ENCODE results near the gene ATG9B.
"Not testable (repeated sequence)": the region's sequence is repeated elsewhere in the genome, so short reads cannot be mapped to it uniquely, and the experiment has no call there.

The ATG9B gene

DNA sequence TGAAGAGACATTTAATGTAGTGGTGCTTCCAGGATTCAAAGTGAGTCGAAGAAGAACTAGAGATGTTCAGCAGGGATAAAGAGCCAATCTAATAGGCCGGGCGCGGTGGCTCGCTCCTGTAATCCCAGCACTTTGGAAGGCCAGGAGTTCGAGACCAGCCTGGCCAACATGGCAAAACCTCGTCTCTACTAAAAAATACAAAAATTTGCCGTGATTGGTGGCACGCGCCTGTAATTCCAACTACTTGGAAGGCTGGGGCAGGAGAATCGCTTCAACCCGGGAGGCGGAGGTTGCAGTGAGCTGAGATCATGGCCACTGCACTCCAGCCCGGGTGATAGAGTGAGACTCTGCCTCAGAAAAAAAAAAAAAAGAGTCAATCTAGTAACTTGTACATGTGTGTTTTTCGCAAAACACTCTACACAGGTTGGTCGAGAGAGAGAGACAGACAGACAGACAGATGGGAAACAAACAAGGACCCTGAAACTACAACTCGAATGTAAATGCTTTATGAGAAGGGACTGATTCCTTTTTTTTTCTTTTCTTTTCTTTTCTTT, 4.7 kb upstream of the ATG9B start:
- no peak for DNase-seq (ENCODE audit: insufficient read length, low spot score)
- TF ChIP-seq PAX5 (IDR thresholded peaks at IDR 0.05; ENCODE audit: insufficient read depth, low read length, severe bottlenecking) (no peak), POLR2A (IDR thresholded peaks at IDR 0.05; ENCODE audit: low read depth, low read length) (no peak), POU2F2 (IDR thresholded peaks at IDR 0.05; ENCODE audit: low read depth, low read length) (no peak), SPI1 (IDR thresholded peaks at IDR 0.05; ENCODE audit: low read depth, low read length) (no peak), TAF1 (IDR thresholded peaks at IDR 0.05; ENCODE audit: low read depth, low read length) (no peak), POLR2AphosphoS5 (IDR thresholded peaks at IDR 0.05; ENCODE audit: low read depth, low read length) (no peak)
- FAIRE-seq, result no peak

DNA sequence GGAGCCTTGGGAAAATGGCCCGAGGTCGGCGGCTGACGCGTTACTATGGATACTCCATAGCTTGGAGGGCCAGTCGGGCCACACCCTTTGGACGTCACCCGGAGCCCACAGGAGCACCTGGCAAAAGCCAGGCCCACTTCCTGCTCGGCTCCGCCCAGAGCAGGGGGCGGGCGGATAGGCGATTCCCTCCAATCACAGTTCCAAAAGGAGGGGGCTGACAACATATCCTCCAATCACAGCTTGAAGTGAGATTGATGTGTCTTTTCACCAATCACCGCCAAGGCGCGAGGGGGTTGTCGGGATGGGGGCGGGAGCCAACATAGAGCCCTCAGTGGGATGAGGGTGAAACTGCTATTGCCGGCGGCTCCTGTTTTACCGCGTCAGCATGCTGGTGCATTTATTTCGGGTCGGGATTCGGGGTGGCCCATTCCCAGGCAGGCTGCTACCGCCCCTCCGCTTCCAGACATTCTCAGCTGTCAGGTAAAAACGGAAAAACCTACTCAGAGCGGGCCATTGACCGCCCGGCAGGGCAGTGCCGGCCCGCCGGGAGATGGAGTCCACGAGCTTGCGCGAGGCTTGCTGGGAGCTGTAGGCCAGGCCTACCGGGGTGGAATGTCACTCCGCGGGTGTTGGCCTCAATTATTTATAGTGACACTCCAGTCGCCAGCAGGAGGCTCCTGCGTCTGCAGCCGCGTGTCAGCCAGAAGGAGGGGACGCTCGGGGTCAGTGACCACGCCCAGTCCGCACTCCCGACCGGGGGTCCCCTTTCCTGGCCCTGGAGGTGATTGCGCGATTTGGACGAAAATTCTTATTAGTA, 4.0 kb upstream of the ATG9B start, which contains the start of gene ABCB8:
TSS of gene ABCB8 (plus strand) at position 320 of the 817 bp plus-strand sequence. CDS start at position 386, 66 bp downstream.
- TF ChIP-seq TAF1 (IDR thresholded peaks at IDR 0.05; ENCODE audit: low read depth, low read length), result no peak
- peak; percentile 48; the same call in 1 of the 2 replicates for TF ChIP-seq POLR2A (IDR thresholded peaks at IDR 0.05; ENCODE audit: low read depth, low read length)
- no peak for TF ChIP-seq POU2F2 (IDR thresholded peaks at IDR 0.05; ENCODE audit: low read depth, low read length)
- TF ChIP-seq PAX5 (IDR thresholded peaks at IDR 0.05; ENCODE audit: insufficient read depth, low read length, severe bottlenecking), result no peak
- no peak for TF ChIP-seq POLR2AphosphoS5 (IDR thresholded peaks at IDR 0.05; ENCODE audit: low read depth, low read length)
- TF ChIP-seq SPI1 (IDR thresholded peaks at IDR 0.05; ENCODE audit: low read depth, low read length), result peak; percentile 53; the same call in 1 of the 2 replicates
- peak; percentile 99 for DNase-seq (ENCODE audit: insufficient read length, low spot score)
- peak; percentile 93 for FAIRE-seq

DNA sequence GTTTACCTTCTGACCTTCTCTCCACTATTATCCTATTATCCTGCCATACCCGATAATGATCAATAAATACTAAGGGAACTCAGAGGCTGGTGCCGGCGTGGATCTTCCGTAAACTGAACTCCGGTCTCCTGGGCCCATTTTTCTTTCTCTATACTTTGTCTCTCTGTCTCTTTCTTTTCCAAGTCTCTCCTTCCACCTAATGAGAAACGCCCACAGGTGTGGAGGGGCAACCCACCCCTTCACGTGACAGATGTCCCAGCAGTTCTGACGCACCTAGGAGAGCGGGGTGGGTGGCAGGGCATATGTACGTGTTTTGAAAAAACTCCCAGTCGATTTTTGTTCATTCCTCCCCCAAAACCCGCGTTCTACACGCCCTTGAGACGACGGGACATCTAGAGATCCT, 3.4 kb upstream of the ATG9B start:
- DNase-seq (ENCODE audit: insufficient read length, low spot score); FAIRE-seq: not testable (repeated sequence)

DNA sequence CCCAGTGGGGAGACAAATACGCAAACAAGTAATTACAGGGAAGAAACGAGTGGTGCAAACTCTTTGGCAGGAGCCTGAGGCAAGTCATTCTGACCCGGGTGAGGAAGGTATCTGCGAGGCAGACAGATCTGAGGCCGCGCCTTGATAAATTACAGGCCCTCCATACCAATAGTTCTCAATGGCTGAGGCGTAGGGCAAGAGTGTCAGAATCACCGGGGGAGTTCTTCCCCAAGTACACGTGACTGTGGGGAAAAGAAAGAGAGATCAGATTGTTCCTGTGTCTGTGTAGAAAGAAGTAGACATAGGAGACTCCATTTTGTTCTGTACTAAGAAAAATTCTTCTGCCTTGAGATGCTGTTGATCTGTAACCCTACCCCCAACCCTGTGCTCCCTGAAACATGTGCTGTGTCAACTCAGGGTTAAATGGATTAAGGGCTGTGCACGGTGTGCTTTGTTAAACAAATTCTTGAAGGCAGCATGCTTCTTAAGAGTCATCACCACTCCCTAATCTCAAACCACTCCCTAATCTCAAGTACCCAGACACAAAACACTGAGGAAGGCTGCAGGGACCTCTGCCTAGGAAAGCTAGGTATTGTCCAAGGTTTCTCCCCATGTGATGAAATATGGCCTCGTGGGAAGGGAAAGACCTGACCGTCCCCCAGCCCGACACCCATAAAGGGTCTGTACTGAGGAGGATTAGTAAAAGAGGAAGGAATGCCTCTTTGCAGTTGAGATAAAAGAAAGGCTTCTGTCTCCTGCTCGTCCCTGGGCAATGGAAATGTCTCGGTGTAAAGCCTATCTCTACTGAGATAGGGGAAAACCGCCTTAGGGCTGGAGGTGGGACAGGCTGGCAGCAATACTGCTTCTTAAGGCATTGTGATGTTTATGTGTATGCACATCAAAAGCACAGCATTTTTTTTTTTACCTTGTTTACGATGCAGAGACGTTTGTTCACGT, 2.8 kb upstream of the ATG9B start:
- not testable (repeated sequence) for FAIRE-seq; DNase-seq (ENCODE audit: insufficient read length, low spot score)

DNA sequence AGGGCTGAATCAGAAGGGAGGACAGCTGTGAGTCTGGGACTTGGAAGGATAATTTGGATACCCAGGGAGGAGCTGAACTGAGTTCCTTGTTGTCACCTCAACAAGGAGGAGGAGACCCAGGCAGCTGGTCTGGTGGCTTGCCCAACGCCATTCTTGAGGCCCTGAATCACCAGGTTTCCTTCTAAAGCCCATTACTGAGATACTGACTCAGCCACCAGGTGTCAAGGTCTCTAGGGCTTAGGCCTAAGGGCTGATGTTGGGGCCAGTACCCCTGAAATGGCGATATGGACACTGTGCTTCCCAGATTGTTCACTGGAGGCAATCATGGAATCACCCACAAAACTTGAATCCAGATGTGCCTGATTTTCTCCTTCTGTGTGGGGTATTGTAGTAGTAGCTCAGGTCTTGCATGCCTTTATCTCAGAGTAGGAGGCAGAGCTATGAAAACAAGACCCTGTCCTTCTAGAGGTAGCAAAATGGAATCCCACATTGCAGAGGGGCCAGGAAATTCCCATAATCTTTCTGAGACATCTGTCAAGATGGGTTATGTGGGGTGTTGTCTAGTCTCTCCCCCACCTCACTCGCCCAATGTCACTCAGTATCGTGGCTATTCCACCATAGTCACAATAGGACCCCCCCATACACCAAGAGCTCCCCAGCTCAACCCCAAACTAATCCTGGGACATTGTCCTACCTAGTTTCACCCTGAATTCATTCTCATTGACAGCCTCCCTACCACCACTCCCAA, 1.8 kb upstream of the ATG9B start:
- FAIRE-seq, result no peak
- DNase-seq (ENCODE audit: insufficient read length, low spot score), result no peak
- TF ChIP-seq TAF1 (IDR thresholded peaks at IDR 0.05; ENCODE audit: low read depth, low read length) (no peak), POU2F2 (IDR thresholded peaks at IDR 0.05; ENCODE audit: low read depth, low read length) (no peak)

DNA sequence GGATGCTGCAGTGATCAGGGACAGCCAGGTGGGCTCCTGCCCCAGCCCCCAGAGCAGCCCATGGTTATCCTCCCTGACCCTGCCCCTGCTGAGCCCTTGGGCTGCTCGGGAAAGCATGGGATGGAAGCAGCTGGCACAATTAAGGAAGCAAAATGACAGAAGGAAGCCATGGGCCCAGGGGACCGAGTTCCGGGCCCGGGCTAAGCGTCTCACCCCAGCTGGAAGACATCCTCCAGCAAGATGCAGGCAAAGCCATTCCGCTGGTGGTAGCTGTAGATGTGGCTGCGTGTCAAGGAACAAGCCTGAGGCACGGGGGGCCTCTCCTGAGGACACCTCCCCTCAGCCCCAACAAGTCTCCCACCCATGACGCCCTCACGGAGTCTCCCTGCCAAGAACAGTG, 1.1 kb downstream of the ATG9B start:
- no peak for FAIRE-seq
- TF ChIP-seq POU2F2 (IDR thresholded peaks at IDR 0.05; ENCODE audit: low read depth, low read length), result no peak
- no peak for TF ChIP-seq POLR2AphosphoS5 (IDR thresholded peaks at IDR 0.05; ENCODE audit: low read depth, low read length)
- TF ChIP-seq PAX5 (IDR thresholded peaks at IDR 0.05; ENCODE audit: insufficient read depth, low read length, severe bottlenecking), result no peak
- TF ChIP-seq TAF1 (IDR thresholded peaks at IDR 0.05; ENCODE audit: low read depth, low read length), result no peak
- no peak for TF ChIP-seq POLR2A (IDR thresholded peaks at IDR 0.05; ENCODE audit: low read depth, low read length)
- no peak for TF ChIP-seq SPI1 (IDR thresholded peaks at IDR 0.05; ENCODE audit: low read depth, low read length)
- DNase-seq (ENCODE audit: insufficient read length, low spot score), result no peak

DNA sequence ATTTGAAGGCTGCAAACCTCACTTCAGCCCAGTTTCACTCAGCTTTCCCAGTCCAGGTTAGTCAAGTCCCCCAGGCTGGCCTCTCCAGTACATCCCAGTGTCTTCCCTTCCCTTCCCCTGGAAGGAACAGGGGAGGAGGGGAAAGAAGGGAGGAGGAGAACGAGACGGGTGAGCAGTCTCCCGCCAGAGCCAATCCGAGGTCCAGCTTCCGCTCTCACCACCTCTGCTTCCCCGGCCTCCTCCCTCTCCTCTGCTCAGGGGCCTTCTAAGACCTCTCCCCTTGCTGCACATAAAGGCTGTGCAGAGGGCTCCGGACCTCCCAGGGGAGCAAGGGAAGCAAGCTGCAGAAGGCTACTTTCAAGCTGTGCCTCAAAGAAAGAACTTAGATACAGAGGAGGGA, 4.1 kb downstream of the ATG9B start:
- DNase-seq (ENCODE audit: insufficient read length, low spot score) (no peak), FAIRE-seq (no peak)

DNA sequence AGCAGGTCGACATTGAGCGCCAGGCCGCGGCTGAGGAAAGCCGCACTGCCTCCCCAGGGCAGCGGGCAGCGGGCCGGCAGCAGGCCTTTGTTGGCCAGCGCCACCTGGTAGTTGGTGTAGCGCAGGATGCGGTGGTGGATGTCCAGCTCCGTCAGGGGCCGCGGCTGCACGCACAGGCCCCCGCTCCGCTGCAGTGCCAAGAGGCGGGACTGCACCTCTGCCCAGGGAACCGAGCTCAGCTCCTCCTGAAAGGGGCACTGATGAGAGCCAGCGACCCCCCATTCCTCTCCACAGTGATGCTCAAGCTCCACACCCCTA, 5.2 kb downstream of the ATG9B start:
- FAIRE-seq (no peak), DNase-seq (ENCODE audit: insufficient read length, low spot score) (no peak)
- TF ChIP-seq POLR2AphosphoS5 (IDR thresholded peaks at IDR 0.05; ENCODE audit: low read depth, low read length) (no peak), TAF1 (IDR thresholded peaks at IDR 0.05; ENCODE audit: low read depth, low read length) (no peak), PAX5 (IDR thresholded peaks at IDR 0.05; ENCODE audit: insufficient read depth, low read length, severe bottlenecking) (no peak), POLR2A (IDR thresholded peaks at IDR 0.05; ENCODE audit: low read depth, low read length) (no peak), SPI1 (IDR thresholded peaks at IDR 0.05; ENCODE audit: low read depth, low read length) (no peak), POU2F2 (IDR thresholded peaks at IDR 0.05; ENCODE audit: low read depth, low read length) (no peak)

More for the DNA sequence above, 4.1 kb downstream of the ATG9B start:
- TF ChIP-seq POU2F2 (IDR thresholded peaks at IDR 0.05; ENCODE audit: low read depth, low read length) (no peak), TAF1 (IDR thresholded peaks at IDR 0.05; ENCODE audit: low read depth, low read length) (no peak), POLR2AphosphoS5 (IDR thresholded peaks at IDR 0.05; ENCODE audit: low read depth, low read length) (no peak), POLR2A (IDR thresholded peaks at IDR 0.05; ENCODE audit: low read depth, low read length) (no peak), PAX5 (IDR thresholded peaks at IDR 0.05; ENCODE audit: insufficient read depth, low read length, severe bottlenecking) (no peak), SPI1 (IDR thresholded peaks at IDR 0.05; ENCODE audit: low read depth, low read length) (no peak)

DNA sequence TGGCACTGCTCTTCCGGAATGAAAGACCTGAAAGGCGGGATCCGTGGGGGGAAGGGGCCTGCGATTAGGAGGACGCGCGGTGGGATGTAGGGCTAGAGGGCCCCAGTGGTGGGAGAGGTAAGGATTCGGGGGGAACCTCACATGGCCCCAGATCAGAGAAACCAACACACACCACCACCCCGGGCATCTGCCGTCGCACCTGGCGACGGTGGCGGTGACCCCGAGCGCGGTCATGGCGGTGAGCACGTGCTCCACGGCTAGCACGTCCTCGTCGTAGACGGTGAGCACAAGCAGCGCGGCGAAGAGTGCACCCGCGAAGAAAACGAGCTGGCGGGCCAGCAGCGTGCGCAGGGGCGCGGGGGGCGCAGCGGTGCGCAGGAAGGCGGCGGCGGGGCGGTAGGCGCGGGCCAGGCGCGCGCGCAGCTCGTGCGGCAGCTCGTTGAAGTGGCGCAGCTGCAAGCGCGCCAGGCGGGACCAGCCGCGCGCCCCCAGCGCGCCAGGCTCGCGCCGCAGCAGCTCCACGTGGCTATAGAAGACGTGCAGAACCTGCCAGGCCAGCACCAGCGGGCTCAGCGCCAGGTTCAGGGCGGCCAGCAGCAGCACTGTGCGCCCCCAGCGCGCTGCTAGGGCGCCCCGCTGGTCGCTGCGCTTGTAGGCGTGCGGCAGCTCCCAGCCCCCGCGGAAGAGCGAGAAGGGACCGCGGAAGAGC, 5.7 kb downstream of the ATG9B start:
- TF ChIP-seq POLR2A (IDR thresholded peaks at IDR 0.05; ENCODE audit: low read depth, low read length), result no peak
- TF ChIP-seq POU2F2 (IDR thresholded peaks at IDR 0.05; ENCODE audit: low read depth, low read length), result no peak
- TF ChIP-seq PAX5 (IDR thresholded peaks at IDR 0.05; ENCODE audit: insufficient read depth, low read length, severe bottlenecking), result no peak
- no peak for TF ChIP-seq TAF1 (IDR thresholded peaks at IDR 0.05; ENCODE audit: low read depth, low read length)
- no peak for TF ChIP-seq POLR2AphosphoS5 (IDR thresholded peaks at IDR 0.05; ENCODE audit: low read depth, low read length)
- TF ChIP-seq SPI1 (IDR thresholded peaks at IDR 0.05; ENCODE audit: low read depth, low read length), result no peak
- no peak for DNase-seq (ENCODE audit: insufficient read length, low spot score)
- FAIRE-seq, result peak; percentile 64
